Mesenchymal stem cell (in vitro differentiated cells and primary cell): ENCODE measurements around the gene COLGALT1.
A peak's percentile ranks its signal among the peaks of the same experiment; 100 is the strongest.
"Not testable (repeated sequence)": the region's sequence is repeated elsewhere in the genome, so short reads cannot be mapped to it uniquely, and the experiment has no call there.

Experiments used
- DNase-seq: peaks from one replicate; pipeline ENCODE4 v3.0.0-alpha.2; 2013
- H2AFZ ChIP-seq: one replicate; pipeline ENCODE4 v1.6.1; 2013; ENCODE audit warnings: low read depth, mild to moderate bottlenecking, control low read depth, inconsistent platforms, low read length, moderate library complexity
- H2AK5ac ChIP-seq: 2 replicates; pipeline ENCODE4 v1.6.1; 2013; ENCODE audit warnings: low read length, moderate library complexity, mild to moderate bottlenecking, inconsistent platforms; ENCODE audit not compliant: severe bottlenecking
- H2BK120ac ChIP-seq: one replicate; pipeline ENCODE4 v1.6.1; 2013; ENCODE audit warnings: low read depth, mild to moderate bottlenecking, inconsistent platforms, low read length, moderate library complexity
- H2BK12ac ChIP-seq, 2 experiments: one replicate each; pipeline ENCODE4 v1.6.1; 2013; ENCODE audit warnings: inconsistent platforms in 2 of 2, low read length in 2 of 2, mild to moderate bottlenecking in 2 of 2, moderate library complexity in 2 of 2, control low read depth in 1 of 2
- H2BK15ac ChIP-seq: one replicate; pipeline ENCODE4 v1.6.1; 2013; ENCODE audit warnings: mild to moderate bottlenecking, low read depth, inconsistent platforms; ENCODE audit not compliant: poor library complexity, severe bottlenecking
- H2BK5ac ChIP-seq: 2 replicates; pipeline ENCODE4 v1.6.1; 2013; ENCODE audit warnings: low read depth, mild to moderate bottlenecking, low read length, control low read depth, inconsistent platforms; ENCODE audit not compliant: poor library complexity, severe bottlenecking
- H3K14ac ChIP-seq, 2 experiments: one replicate each; pipeline ENCODE4 v1.6.1; 2013; ENCODE audit warnings: inconsistent platforms in 2 of 2, low read length in 2 of 2, control low read depth in 1 of 2, mild to moderate bottlenecking in 1 of 2, moderate library complexity in 1 of 2
- H3K18ac ChIP-seq, 2 experiments: one replicate each; pipeline ENCODE4 v1.6.1; 2013; ENCODE audit warnings: inconsistent platforms in 2 of 2, low read length in 2 of 2, control low read depth in 1 of 2, low read depth in 1 of 2, mild to moderate bottlenecking in 1 of 2
- H3K23ac ChIP-seq, 2 experiments: one replicate each; pipeline ENCODE4 v1.6.1; 2013; ENCODE audit warnings: inconsistent platforms in 2 of 2, low read length in 2 of 2, mild to moderate bottlenecking in 2 of 2, moderate library complexity in 2 of 2, control low read depth in 1 of 2
- H3K27ac ChIP-seq: 2 replicates; pipeline ENCODE4 v1.5.1; 2013; ENCODE audit warnings: mild to moderate bottlenecking, moderate library complexity, low read length, control low read depth, inconsistent platforms; ENCODE audit not compliant: poor library complexity, severe bottlenecking
- H3K27me3 ChIP-seq, 2 experiments: 2 replicates each; pipeline versions ENCODE4 v1.6.1 to v1.7.0; 2013; ENCODE audit warnings: low read length in 2 of 2, mild to moderate bottlenecking in 2 of 2, moderate library complexity in 2 of 2, control low read depth in 1 of 2, inconsistent platforms in 1 of 2; ENCODE audit not compliant: control insufficient read depth in 1 of 2, insufficient read depth in 1 of 2
- H3K36me3 ChIP-seq, 2 experiments: 2 replicates each; pipeline versions ENCODE4 v1.6.1 to v1.7.0; 2013; ENCODE audit warnings: low read length in 2 of 2, control low read depth in 1 of 2, inconsistent platforms in 1 of 2, low read depth in 1 of 2, mild to moderate bottlenecking in 1 of 2; ENCODE audit not compliant: insufficient read depth in 2 of 2, control insufficient read depth in 1 of 2
- H3K4ac ChIP-seq, 2 experiments: one replicate each; pipeline ENCODE4 v1.6.1; 2013; ENCODE audit warnings: inconsistent platforms in 2 of 2, low read length in 2 of 2, mild to moderate bottlenecking in 2 of 2, moderate library complexity in 2 of 2, control low read depth in 1 of 2, low read depth in 1 of 2
- H3K4me1 ChIP-seq: 2 replicates; pipeline ENCODE4 v1.6.1; 2013; ENCODE audit warnings: low read depth, low read length, control low read depth; ENCODE audit not compliant: control insufficient read depth, insufficient read depth
- H3K4me2 ChIP-seq: 2 replicates; pipeline ENCODE4 v1.6.1; 2013; ENCODE audit warnings: low read length, mild to moderate bottlenecking, inconsistent platforms; ENCODE audit not compliant: poor library complexity, severe bottlenecking
- H3K4me3 ChIP-seq, 2 experiments: 2 replicates each; pipeline versions ENCODE4 v1.5.1 to v1.7.0; 2013; ENCODE audit warnings: low read length in 2 of 2, mild to moderate bottlenecking in 2 of 2, control low read depth in 1 of 2, low read depth in 1 of 2; ENCODE audit not compliant: insufficient read depth in 1 of 2
- H3K79me1 ChIP-seq: replicated peaks from 2 replicates; pipeline ENCODE4 v1.6.1; 2013; ENCODE audit warnings: mild to moderate bottlenecking, control low read depth, low read length, inconsistent platforms; ENCODE audit not compliant: poor library complexity, severe bottlenecking
- H3K9ac ChIP-seq: 2 replicates; pipeline ENCODE4 v1.7.0; 2013; ENCODE audit warnings: mild to moderate bottlenecking, low read length, moderate library complexity
- H3K9me3 ChIP-seq: 2 replicates; pipeline ENCODE4 v1.7.0; 2013; ENCODE audit warnings: mild to moderate bottlenecking, low read length; ENCODE audit not compliant: control insufficient read depth
- H4K8ac ChIP-seq: one replicate; pipeline ENCODE4 v1.6.1; 2013; ENCODE audit warnings: inconsistent platforms, mild to moderate bottlenecking, low read length, moderate library complexity
- H4K91ac ChIP-seq: one replicate; pipeline ENCODE4 v1.6.1; 2013; ENCODE audit warnings: mild to moderate bottlenecking, low read length, inconsistent platforms
- WGBS: methylation state at CpG from one replicate; pipeline ENCODE4 v1.1.7; 2013; ENCODE audit warnings: mixed read lengths; 5-methylcytosine and 5-hydroxymethylcytosine counted together

Gene COLGALT1

DNA sequence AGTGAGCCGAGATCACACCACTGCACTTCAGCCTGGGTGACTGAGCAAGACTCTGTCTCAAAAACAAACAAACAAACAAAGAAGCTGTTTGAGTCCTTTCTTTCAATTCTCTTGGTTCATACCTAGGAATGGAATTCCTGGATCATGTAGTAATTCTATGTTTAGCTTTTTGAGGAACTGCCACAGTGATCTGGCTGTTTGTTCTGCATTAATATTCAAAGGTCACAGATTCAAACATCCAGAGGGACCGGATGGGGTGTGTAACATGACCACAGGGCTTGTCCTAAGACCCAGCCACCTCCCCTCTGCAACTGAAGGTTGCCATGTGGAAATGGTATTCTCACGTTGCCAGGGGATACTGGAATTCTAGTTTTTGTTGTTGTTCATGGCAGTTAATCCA lies 10.2 kb downstream of the COLGALT1 start:
- H2BK120ac ChIP-seq, result no peak overlapping the region
- no peak overlapping the region for H3K4ac ChIP-seq
- no peaks in the 10 kb centered on the region for H3K4me1 ChIP-seq
- no peaks in the 10 kb centered on the region for H3K9me3 ChIP-seq
- H3K79me1 ChIP-seq, result peaks cover 23% of the 10 kb centered on the region
- WGBS, result 89% methylated on average over 3 of the region's 3 CpGs
- H4K8ac ChIP-seq, result no peak overlapping the region
- H2AK5ac ChIP-seq, result no peak overlapping the region
- no peak overlapping the region for H3K27ac ChIP-seq
- no peak overlapping the region for H2BK15ac ChIP-seq
- no peak overlapping the region for H3K4me3 ChIP-seq
- no peak overlapping the region for H4K91ac ChIP-seq
- H3K9ac ChIP-seq, result peak overlapping the region; percentile 27
- H3K18ac ChIP-seq, result no peak overlapping the region
- H3K36me3 ChIP-seq, result peaks cover 61 to 77% of the 10 kb centered on the region in 2 experiments
- no peak overlapping the region for H2BK12ac ChIP-seq
- H3K27me3 ChIP-seq, result no peaks in the 10 kb centered on the region
- no peak overlapping the region for H2AFZ ChIP-seq
- H2BK5ac ChIP-seq, result no peak overlapping the region
- no peak overlapping the region for H3K4me2 ChIP-seq
- peak; percentile 17 for DNase-seq
- no peak overlapping the region for H3K14ac ChIP-seq
- H3K23ac ChIP-seq, result no peak overlapping the region

DNA sequence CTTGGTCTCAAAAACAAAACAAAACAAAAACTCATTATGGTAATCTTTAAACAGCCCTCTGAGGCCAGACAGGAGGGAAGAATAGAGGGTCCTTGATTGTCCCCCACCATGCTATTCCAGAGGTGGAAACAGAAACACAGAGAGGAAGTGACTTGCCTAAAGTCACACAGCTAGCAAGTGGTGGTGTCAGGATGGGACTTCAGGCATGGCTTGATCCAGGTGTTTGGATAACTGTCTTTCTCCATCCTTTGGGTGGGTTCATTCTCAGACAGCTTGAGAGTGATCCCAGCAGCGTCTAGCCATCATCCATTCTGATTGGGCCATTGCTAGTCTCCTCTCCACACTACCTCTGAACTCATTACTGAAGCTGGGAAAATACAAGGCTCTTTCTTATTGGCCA lies 12.5 kb downstream of the COLGALT1 start:
- H3K18ac ChIP-seq, result no peak overlapping the region
- no peak overlapping the region for H2BK15ac ChIP-seq
- H2BK5ac ChIP-seq, result no peak overlapping the region
- no peak overlapping the region for H3K4ac ChIP-seq
- H4K8ac ChIP-seq, result no peak overlapping the region
- H3K4me1 ChIP-seq, result no peaks in the 10 kb centered on the region
- no peak overlapping the region for H3K4me3 ChIP-seq
- H3K4me2 ChIP-seq, result no peak overlapping the region
- H2BK120ac ChIP-seq, result no peak overlapping the region
- H3K9ac ChIP-seq, result no peak overlapping the region
- H3K27me3 ChIP-seq, result no peaks in the 10 kb centered on the region
- no peak overlapping the region for H2AFZ ChIP-seq
- no peak overlapping the region for H3K27ac ChIP-seq
- H3K36me3 ChIP-seq, result peaks cover 59 to 83% of the 10 kb centered on the region in 2 experiments
- no peaks in the 10 kb centered on the region for H3K9me3 ChIP-seq
- 100% methylated on average over 1 of the region's 1 CpG for WGBS
- no peak for DNase-seq
- H3K23ac ChIP-seq, result no peak overlapping the region
- no peak overlapping the region for H2AK5ac ChIP-seq
- H3K79me1 ChIP-seq, result peaks cover 13% of the 10 kb centered on the region
- H4K91ac ChIP-seq, result no peak overlapping the region
- no peak overlapping the region for H3K14ac ChIP-seq
- H2BK12ac ChIP-seq, result no peak overlapping the region

DNA sequence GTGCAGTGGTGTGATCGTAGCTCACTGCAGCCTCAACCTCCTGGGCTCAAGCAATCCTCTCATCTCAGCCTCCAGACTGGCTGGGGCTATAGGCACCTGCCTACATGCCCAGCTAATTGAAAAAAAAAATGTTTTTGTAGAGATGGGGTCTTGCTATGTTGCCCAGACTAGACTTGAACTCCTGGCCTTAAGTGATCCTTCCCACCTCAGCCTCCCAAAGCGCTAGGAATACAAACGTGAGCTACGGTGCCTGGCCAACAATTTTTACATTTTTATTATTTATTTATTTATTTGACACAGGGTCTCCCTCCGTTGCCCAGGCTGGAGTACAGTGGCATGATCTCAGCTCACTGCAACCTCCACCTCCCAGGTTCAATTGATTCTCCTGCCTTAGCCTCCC lies 14.8 kb downstream of the COLGALT1 start:
- not testable (repeated sequence) for H4K8ac ChIP-seq, H3K4ac ChIP-seq, DNase-seq, H3K9me3 ChIP-seq, H2BK12ac ChIP-seq, H2BK15ac ChIP-seq, H2BK120ac ChIP-seq, H3K4me1 ChIP-seq, H3K27ac ChIP-seq, H2AFZ ChIP-seq, H4K91ac ChIP-seq, H2BK5ac ChIP-seq, H3K23ac ChIP-seq, H3K14ac ChIP-seq, H3K9ac ChIP-seq, H3K4me2 ChIP-seq, H3K27me3 ChIP-seq, H3K4me3 ChIP-seq, H3K18ac ChIP-seq, H2AK5ac ChIP-seq
- H3K79me1 ChIP-seq, result peaks cover 13% of the 10 kb centered on the region
- peaks cover 60 to 79% of the 10 kb centered on the region in 2 experiments for H3K36me3 ChIP-seq
- WGBS, result 90% methylated on average over 1 of the region's 5 CpGs

DNA sequence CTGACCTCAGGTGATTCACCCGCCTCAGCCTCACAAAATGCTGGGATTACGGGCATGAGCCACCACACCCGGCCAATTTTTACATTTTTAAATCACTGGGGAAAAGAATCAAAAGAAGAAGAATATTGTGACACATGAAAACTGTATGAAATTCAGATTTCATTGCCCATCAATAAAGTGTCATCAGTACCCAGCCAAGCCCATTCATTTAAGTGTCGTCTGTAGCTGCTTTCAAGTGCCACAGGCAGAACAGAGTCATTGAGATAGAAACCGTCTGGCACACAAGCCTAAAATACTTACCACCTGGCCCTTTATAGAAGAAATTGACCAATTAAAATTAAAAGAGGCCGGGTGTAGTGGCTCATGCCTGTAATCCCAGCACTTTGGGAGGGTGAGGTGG lies 15.3 kb downstream of the COLGALT1 start:
- H3K23ac ChIP-seq, result no peak overlapping the region
- H3K79me1 ChIP-seq, result peaks cover 15% of the 10 kb centered on the region
- H2BK12ac ChIP-seq, result no peak overlapping the region
- no peak overlapping the region for H2AK5ac ChIP-seq
- H3K4ac ChIP-seq, result no peak overlapping the region
- H3K14ac ChIP-seq, result no peak overlapping the region
- no peaks in the 10 kb centered on the region for H3K27me3 ChIP-seq
- peaks cover 2% of the 10 kb centered on the region for H3K4me1 ChIP-seq
- H3K27ac ChIP-seq, result no peak overlapping the region
- 90% methylated on average over 3 of the region's 6 CpGs for WGBS
- no peaks in the 10 kb centered on the region for H3K9me3 ChIP-seq
- H3K18ac ChIP-seq, result no peak overlapping the region
- no peak overlapping the region for H2AFZ ChIP-seq
- H2BK15ac ChIP-seq, result no peak overlapping the region
- no peak overlapping the region for H3K9ac ChIP-seq
- H4K91ac ChIP-seq, result no peak overlapping the region
- H2BK5ac ChIP-seq, result no peak overlapping the region
- H3K36me3 ChIP-seq, result peaks cover 63 to 78% of the 10 kb centered on the region in 2 experiments
- no peak for DNase-seq
- H4K8ac ChIP-seq, result no peak overlapping the region
- H3K4me2 ChIP-seq, result no peak overlapping the region
- H2BK120ac ChIP-seq, result no peak overlapping the region
- no peak overlapping the region for H3K4me3 ChIP-seq
